Natural killer cell (primary cell): Measurements from ENCODE around the gene THOP1. TPM values are rescaled to one million over a fixed set of nuclear protein-coding genes. Genes with fewer than 3 reads are reported as not detected.

Source experiments
- ATAC-seq, 3 donors: fragments of 150-1000 bp in 2 of 3; fragments of 200-7000 bp in 1 of 3; cut with Tn5 transposase; 1 replicate in 1 of 3; 2 replicates in 2 of 3; pipeline ENCODE4 v1.10.0; 2021; ENCODE audit warnings: mild to moderate bottlenecking in 2 of 3, moderate library complexity in 2 of 3
- DNase-seq, 2 donors: peaks; one replicate each; pipeline versions ENCODE4 v3.0.0 to v3.0.0-alpha.2; 2013 to 2021; ENCODE audit warnings: mixed read lengths in 1 of 2
- H3K27ac ChIP-seq: one replicate; pipeline ENCODE4 v1.5.1; 2013; ENCODE audit warnings: mild to moderate bottlenecking, low read length
- H3K27me3 ChIP-seq: one replicate; pipeline ENCODE4 v1.6.1; 2013; ENCODE audit warnings: low read length; ENCODE audit not compliant: control insufficient read depth, insufficient read depth
- H3K36me3 ChIP-seq: one replicate; pipeline ENCODE4 v1.6.1; 2013; ENCODE audit warnings: low read length; ENCODE audit not compliant: control insufficient read depth, insufficient read depth
- H3K4me1 ChIP-seq: one replicate; pipeline ENCODE4 v1.6.1; 2013; ENCODE audit warnings: low read length; ENCODE audit not compliant: control insufficient read depth, insufficient read depth
- H3K4me3 ChIP-seq: one replicate; pipeline ENCODE4 v1.5.1; 2013; ENCODE audit warnings: low read length
- H3K9me3 ChIP-seq: one replicate; pipeline ENCODE4 v1.6.1; 2013; ENCODE audit warnings: low read length; ENCODE audit not compliant: control insufficient read depth, insufficient read depth
- H3K27ac Mint-ChIP-seq, 2 donors: one replicate each; pipeline ENCODE4 v1.8.0; 2022; ENCODE audit warnings: mild to moderate bottlenecking in 2 of 2, mixed read lengths in 2 of 2, moderate library complexity in 1 of 2
- H3K27me3 Mint-ChIP-seq, 2 donors: one replicate each; pipeline ENCODE4 v1.8.0; 2022; ENCODE audit warnings: low read depth in 2 of 2, mixed read lengths in 2 of 2
- H3K36me3 Mint-ChIP-seq: one replicate; pipeline ENCODE4 v1.8.0; 2022; ENCODE audit warnings: mixed read lengths
- H3K4me1 Mint-ChIP-seq, 2 donors: one replicate each; pipeline ENCODE4 v1.8.0; 2022; ENCODE audit warnings: mixed read lengths in 2 of 2
- H3K4me3 Mint-ChIP-seq: one replicate; pipeline ENCODE4 v1.8.0; 2022; ENCODE audit warnings: mild to moderate bottlenecking, moderate library complexity, mixed read lengths
- H3K9me3 Mint-ChIP-seq, 2 donors: one replicate each; pipeline ENCODE4 v1.8.0; 2022; ENCODE audit warnings: mixed read lengths in 2 of 2
- CTCF ChIP-seq: fragments of 200-600 bp; IDR thresholded peaks from one replicate; pipeline ENCODE4 v1.8.0; 2022; ENCODE audit warnings: antibody characterized with exemption
- WGBS: methylation state at CpG from one replicate; pipeline ENCODE4 v1.1.7; 2013; ENCODE audit warnings: missing lambda C conversion rate; ENCODE audit not compliant: insufficient coverage; 5-methylcytosine and 5-hydroxymethylcytosine counted together
- intact Hi-C: fragments of 100-400 bp; cut with micrococcal nuclease; formaldehyde crosslinking; loops from one replicate; pipeline ENCODE4 v1.14.2; 2022
- total RNA-seq, 4 donors: library from RNA; stranded (reverse); fragments of 120-200 nt in 1 of 4; gene quantifications; one replicate each; pipeline versions ENCODE4 v1.2.3 to v1.2.4, GENCODE V29; 2013 to 2022

Gene THOP1
- total RNA-seq, 3 donors from 2014 or later (not counting 1 experiment from before 2014, with no cell fraction given) = 31.6 to 44.0 (median 33.4) TPM

GRCh38 chr19:2771786-2772674 is 13.3 kb upstream of the THOP1 start:
- 95% methylated on average over 29 of the region's 29 CpGs for WGBS
- peaks cover 9% of the 10 kb centered on the region for H3K36me3 ChIP-seq
- no peak overlapping the region for H3K27ac ChIP-seq
- H3K27me3 ChIP-seq = no peaks in the 10 kb centered on the region
- no peak overlapping the region for H3K4me3 ChIP-seq
- ATAC-seq = no peak
- Mint-ChIP-seq H3K9me3 (no peaks in the 10 kb centered on the region), H3K4me1 (peaks cover 20 to 25% of the 10 kb centered on the region in 2 donors), H3K27ac (no peak overlapping the region), H3K27me3 (no peaks in the 10 kb centered on the region), H3K36me3 (no peaks in the 10 kb centered on the region), H3K4me3 (no peak overlapping the region)
- TF ChIP-seq CTCF = no peak
- intact Hi-C loops = no loop called here
- peaks cover 28% of the 10 kb centered on the region for H3K4me1 ChIP-seq
- DNase-seq = no peak
- H3K9me3 ChIP-seq = no peaks in the 10 kb centered on the region

GRCh38 chr19:2774083-2774679 is 11.1 kb upstream of the THOP1 start:
- H3K4me3 Mint-ChIP-seq = no peak overlapping the region
- ATAC-seq = no peak
- WGBS = 93% methylated on average over 32 of the region's 32 CpGs
- H3K4me1 Mint-ChIP-seq = peaks cover 20 to 25% of the 10 kb centered on the region in 2 donors
- no peaks in the 10 kb centered on the region for H3K9me3 Mint-ChIP-seq
- Histone ChIP-seq H3K4me3 (no peak overlapping the region), H3K27ac (no peak overlapping the region), H3K9me3 (no peaks in the 10 kb centered on the region), H3K27me3 (no peaks in the 10 kb centered on the region), H3K36me3 (peaks cover 2% of the 10 kb centered on the region), H3K4me1 (peaks cover 28% of the 10 kb centered on the region)
- no peak for DNase-seq
- H3K36me3 Mint-ChIP-seq = no peaks in the 10 kb centered on the region
- intact Hi-C loops = no loop called here
- H3K27ac Mint-ChIP-seq = peak overlapping the region in 1 of 2 donors; percentile 95
- H3K27me3 Mint-ChIP-seq = no peaks in the 10 kb centered on the region
- TF ChIP-seq CTCF = no peak

DNA sequence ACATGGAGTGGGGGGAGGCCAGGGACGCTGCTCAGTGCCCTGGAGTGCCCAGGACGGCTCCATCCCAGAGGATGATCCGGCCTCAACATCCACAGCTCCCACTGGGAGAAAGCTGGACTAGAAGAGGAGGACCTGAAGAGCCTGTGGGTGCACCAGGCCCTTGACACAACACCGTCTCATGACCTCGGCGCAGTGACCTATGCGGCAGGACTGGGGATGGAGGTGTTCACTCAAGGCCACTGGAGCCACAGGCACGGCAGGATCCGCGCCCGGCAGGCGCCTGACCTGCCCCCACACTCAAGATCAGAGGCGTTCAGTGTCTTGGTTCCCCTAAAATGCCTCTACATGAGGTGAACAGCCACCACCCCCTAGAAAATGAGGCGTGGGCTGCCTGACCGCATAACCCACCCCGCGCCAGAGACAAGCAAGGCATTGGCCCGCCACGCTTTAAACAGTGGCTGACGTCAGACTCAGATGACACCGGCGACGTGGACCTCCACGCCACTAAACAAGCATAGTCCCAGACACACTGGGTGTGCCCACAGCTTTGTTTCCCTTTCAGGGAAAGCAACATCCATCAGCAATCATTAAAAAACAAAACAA is 10.2 kb upstream of the THOP1 start:
- Histone ChIP-seq H3K9me3 (no peaks in the 10 kb centered on the region), H3K4me3 (no peak overlapping the region), H3K27me3 (no peaks in the 10 kb centered on the region), H3K4me1 (peaks cover 28% of the 10 kb centered on the region), H3K27ac (peak overlapping the region; percentile 83), H3K36me3 (peaks cover 2% of the 10 kb centered on the region)
- peaks cover 21 to 26% of the 10 kb centered on the region in 2 donors for H3K4me1 Mint-ChIP-seq
- no peaks in the 10 kb centered on the region for H3K9me3 Mint-ChIP-seq
- 83% methylated on average over 24 of the region's 24 CpGs for WGBS
- intact Hi-C loops = no loop called here
- no peak for TF ChIP-seq CTCF
- H3K36me3 Mint-ChIP-seq = no peaks in the 10 kb centered on the region
- ATAC-seq (peak in 2 of 3 donors; percentile 29 to 39), DNase-seq (no peak)
- H3K27me3 Mint-ChIP-seq = no peaks in the 10 kb centered on the region
- peak overlapping the region; percentile 95 to 96 for H3K27ac Mint-ChIP-seq
- peak overlapping the region; percentile 87 for H3K4me3 Mint-ChIP-seq
